IMR-90 (cell line): ENCODE data around the gene SH3RF1. TPM values are rescaled to one million over a fixed set of nuclear protein-coding genes. Genes with fewer than 3 reads are reported as not detected.
A peak's percentile ranks its signal among the peaks of the same experiment; 100 is the strongest.

Experiments
- ATAC-seq: fragments of 200-7000 bp; cut with Tn5 transposase; 2 replicates; pipeline ENCODE4 v1.9.1; 2020; ENCODE audit warnings: low read depth, mild to moderate bottlenecking, moderate library complexity
- BruUV-seq: library from RNA; stranded (reverse); fragments of 400-500 nt; replicated peaks from 2 replicates; lab custom pipeline; 2021; lab: Mats Ljungman, UMichigan
- CTCF ChIA-PET: fragments of 300-600 bp; formaldehyde crosslinking; extraction: SDS; loops from one replicate; lab custom pipeline; 2021; ENCODE audit warnings: antibody characterized with exemption; lab: Yijun Ruan, JAX
- POLR2A ChIA-PET: fragments of 300-600 bp; sonication (Branson Sonifier 250); formaldehyde crosslinking; loops from one replicate; lab custom pipeline; 2022; ENCODE audit warnings: antibody characterized with exemption; ENCODE audit not compliant: unreplicated experiment; lab: Charles Lee
- DNase-seq: peaks from one replicate; pipeline ENCODE4 v3.0.0; 2013
- H2AFZ ChIP-seq: replicated peaks from 2 replicates; pipeline ENCODE3; 2013; ENCODE audit warnings: low read length, mild to moderate bottlenecking; ENCODE audit not compliant: poor library complexity
- H2AK5ac ChIP-seq: 2 replicates; pipeline ENCODE4 v1.6.1; 2013; ENCODE audit warnings: low read depth, low read length, inconsistent platforms
- H2AK9ac ChIP-seq: replicated peaks from 2 replicates; pipeline ENCODE3; 2013; ENCODE audit warnings: mild to moderate bottlenecking, low read depth, low read length, moderate library complexity; ENCODE audit not compliant: poor library complexity
- H2BK120ac ChIP-seq: 2 replicates; pipeline ENCODE4 v1.6.1; 2013; ENCODE audit warnings: low read depth, low read length, inconsistent platforms
- H2BK15ac ChIP-seq: 3 replicates; pipeline ENCODE4 v1.6.1; 2013; ENCODE audit warnings: low read depth, low read length, inconsistent platforms
- H2BK20ac ChIP-seq: 2 replicates; pipeline ENCODE4 v1.6.1; 2013; ENCODE audit warnings: low read depth, mild to moderate bottlenecking, inconsistent platforms, low read length, moderate library complexity
- H2BK5ac ChIP-seq: 2 replicates; pipeline ENCODE4 v1.6.1; 2013; ENCODE audit warnings: mild to moderate bottlenecking, low read depth, low read length, inconsistent platforms; ENCODE audit not compliant: poor library complexity, severe bottlenecking
- H3K14ac ChIP-seq: replicated peaks from 2 replicates; pipeline ENCODE4 v1.6.1; 2013; ENCODE audit warnings: low read depth, low read length, inconsistent platforms
- H3K18ac ChIP-seq: 2 replicates; pipeline ENCODE4 v1.6.1; 2013; ENCODE audit warnings: low read depth, low read length, control low read depth
- H3K23ac ChIP-seq: 2 replicates; pipeline ENCODE4 v1.6.1; 2013; ENCODE audit warnings: low read depth, low read length, inconsistent platforms
- H3K27ac ChIP-seq: 2 replicates; pipeline ENCODE4 v1.5.1; 2013; ENCODE audit warnings: mild to moderate bottlenecking, control low read depth, low read length; ENCODE audit not compliant: insufficient read depth
- H3K27me3 ChIP-seq: 2 replicates; pipeline ENCODE4 v1.6.1; 2013; ENCODE audit warnings: low read length; ENCODE audit not compliant: control insufficient read depth, insufficient read depth
- H3K36me3 ChIP-seq: 2 replicates; pipeline ENCODE4 v1.6.1; 2013; ENCODE audit warnings: low read length, mixed read lengths; ENCODE audit not compliant: control insufficient read depth, insufficient read depth
- H3K4ac ChIP-seq: 2 replicates; pipeline ENCODE4 v1.6.1; 2013; ENCODE audit warnings: low read depth, low read length, inconsistent platforms
- H3K4me1 ChIP-seq: 2 replicates; pipeline ENCODE4 v1.6.1; 2013; ENCODE audit warnings: low read length, mixed read lengths; ENCODE audit not compliant: control insufficient read depth, insufficient read depth
- H3K4me2 ChIP-seq: 2 replicates; pipeline ENCODE4 v1.6.1; 2013; ENCODE audit warnings: low read depth, mild to moderate bottlenecking, control low read depth, low read length, moderate library complexity
- H3K4me3 ChIP-seq: 2 replicates; pipeline ENCODE4 v1.5.1; 2013; ENCODE audit warnings: low read depth, mild to moderate bottlenecking, control low read depth, low read length, moderate library complexity; ENCODE audit not compliant: insufficient read depth
- H3K56ac ChIP-seq: 2 replicates; pipeline ENCODE4 v1.6.1; 2013; ENCODE audit warnings: low read length, inconsistent platforms; ENCODE audit not compliant: insufficient read depth; ENCODE audit errors: extremely low read depth
- H3K79me1 ChIP-seq, 2 experiments: 2 replicates each; pipeline ENCODE4 v1.6.1; 2013; ENCODE audit warnings: low read length in 2 of 2, inconsistent platforms in 1 of 2, low read depth in 1 of 2
- H3K9ac ChIP-seq: 2 replicates; pipeline ENCODE4 v1.6.1; 2013; ENCODE audit warnings: low read depth, low read length, control low read depth
- H3K9me1 ChIP-seq: 2 replicates; pipeline ENCODE4 v1.6.1; 2013; ENCODE audit warnings: low read length, inconsistent platforms; ENCODE audit not compliant: insufficient read depth
- H3K9me3 ChIP-seq: 2 replicates; pipeline ENCODE4 v1.6.1; 2013; ENCODE audit warnings: low read length; ENCODE audit not compliant: control insufficient read depth, insufficient read depth
- H4K20me1 ChIP-seq: 2 replicates; pipeline ENCODE4 v1.6.1; 2013; ENCODE audit warnings: low read length, inconsistent platforms; ENCODE audit not compliant: insufficient read depth
- H4K5ac ChIP-seq: 2 replicates; pipeline ENCODE4 v1.6.1; 2013; ENCODE audit warnings: mild to moderate bottlenecking, low read depth, low read length, control low read depth
- H4K8ac ChIP-seq, 2 experiments: 2 replicates each; pipeline ENCODE4 v1.6.1; 2013; ENCODE audit warnings: low read depth in 2 of 2, low read length in 2 of 2, control low read depth in 1 of 2, inconsistent platforms in 1 of 2
- H4K91ac ChIP-seq: 2 replicates; pipeline ENCODE4 v1.6.1; 2013; ENCODE audit warnings: low read depth, low read length, inconsistent platforms; ENCODE audit not compliant: insufficient read depth
- BHLHE40 ChIP-seq: fragments of 150-350 bp; IDR thresholded peaks from 2 replicates; pipeline ENCODE4 v1.6.1; 2016; ENCODE audit warnings: mild to moderate bottlenecking, low read depth, low read length
- CEBPB ChIP-seq: IDR thresholded peaks from 2 replicates; pipeline ENCODE4 v1.6.1; 2012; ENCODE audit warnings: low read depth, low read length, improper control_type of control experiment
- whole genome bisulfite sequencing, 2 experiments: methylation state at CpG; one replicate each; pipeline versions ENCODE4 v1.1.5 to v1.1.7; 2013; ENCODE audit warnings: missing lambda C conversion rate in 2 of 2; ENCODE audit not compliant: insufficient read length in 1 of 2; ENCODE audit errors: extremely low coverage in 2 of 2; 5-methylcytosine and 5-hydroxymethylcytosine counted together
- dilution Hi-C: fragments of 300-500 bp; cut with HindIII; formaldehyde crosslinking; loops from one replicate; pipeline ENCODE4 v1.14.3; 2018; ENCODE audit warnings: low sequenced_read_pairs; ENCODE audit not compliant: unreplicated experiment
- in situ Hi-C: fragments of 300-500 bp; cut with MboI; formaldehyde crosslinking; loops from 3 replicates; pipeline ENCODE4 v1.14.3; 2019; ENCODE audit warnings: low sequenced_read_pairs, inconsistent platforms, mixed read lengths
- intact Hi-C: fragments of 100-400 bp; cut with micrococcal nuclease; formaldehyde crosslinking; loops from 2 replicates; pipeline ENCODE4 v1.10.0; 2022
- polyA plus RNA-seq, 3 experiments: library from polyadenylated mRNA; depleted of rRNA; stranded (reverse); fragments of >200 nt; gene quantifications; 2 replicates each; pipeline ENCODE4 v1.2.3, GENCODE V29; 2012; ENCODE audit warnings: low replicate concordance in 1 of 3
- total RNA-seq: library from RNA; depleted of rRNA; stranded (reverse); fragments of >200 nt; gene quantifications from 2 replicates; pipeline ENCODE4 v1.2.3, GENCODE V29; 2012
- TF ChIP-seq, protein P1 (sequence below): conservative IDR thresholded peaks from 2 replicates; pipeline ENCODE4 v1.5.1; 2012; ENCODE audit warnings: mild to moderate bottlenecking, low read depth, low read length, improper control_type of control experiment

The SH3RF1 gene
- total and polyA plus RNA-seq, 2 of the 4 experiments (the other 2 are of a cell fraction): 22.0 to 29.8 TPM

DNA sequence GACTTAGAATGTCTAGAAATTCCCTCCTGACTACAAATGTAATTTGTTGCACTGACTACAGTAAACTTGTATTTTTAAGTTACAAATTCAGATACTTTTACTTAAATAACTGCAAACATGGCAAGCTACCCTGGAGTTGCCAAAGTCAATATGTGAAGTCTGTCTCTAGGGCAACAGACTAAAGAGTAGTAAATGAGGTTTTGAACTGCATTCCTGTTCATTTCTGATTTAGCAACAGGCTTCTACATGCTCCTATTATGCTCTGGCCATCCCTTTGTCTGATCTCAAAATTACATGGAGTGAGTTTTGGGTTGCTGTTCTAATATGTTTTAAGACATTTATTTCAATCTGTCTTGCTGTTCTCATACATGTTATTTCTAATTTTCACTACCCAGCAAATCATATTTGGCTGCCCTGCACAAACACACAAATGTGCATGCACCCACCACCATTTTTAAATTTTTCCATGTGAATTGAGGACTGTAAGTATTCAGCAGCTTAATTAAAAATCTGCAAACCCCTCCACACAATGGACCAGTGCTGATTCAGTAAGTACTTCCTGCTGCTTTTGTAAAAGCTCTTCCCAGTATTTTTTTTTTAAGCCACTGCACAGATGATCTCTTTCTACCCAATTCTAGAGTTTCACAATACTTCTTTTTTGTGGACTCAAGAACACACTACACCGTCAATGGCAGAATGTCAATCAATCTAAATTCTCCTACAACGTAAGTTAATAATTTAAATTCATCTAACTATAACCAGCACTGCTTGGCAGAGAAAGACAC, 26.7 kb downstream of the SH3RF1 start:
- Histone ChIP-seq H3K9ac (no peak overlapping the region), H3K23ac (no peak overlapping the region), H2BK20ac (no peak overlapping the region), H3K9me1 (peaks cover 4% of the 10 kb centered on the region; the same call in 1 of the 2 replicates), H4K91ac (no peak overlapping the region), H3K27me3 (no peaks in the 10 kb centered on the region), H3K79me1 (peaks cover 14 to 70% of the 10 kb centered on the region in 2 experiments; a peak in 3 of 4 replicates), H3K4me2 (peak overlapping the region; percentile 33; the same call in 1 of the 2 replicates), H3K4me3 (no peak overlapping the region), H3K18ac (no peak overlapping the region), H2AK9ac (no peak overlapping the region), H3K4ac (no peak overlapping the region), H3K9me3 (no peaks in the 10 kb centered on the region), H2AFZ (no peak overlapping the region), H3K36me3 (no peaks in the 10 kb centered on the region), H3K4me1 (peaks cover 6% of the 10 kb centered on the region), H2BK5ac (no peak overlapping the region), H4K5ac (no peak overlapping the region), H4K8ac (no peak overlapping the region), H2BK15ac (no peak overlapping the region), H3K27ac (no peak overlapping the region), H3K56ac (no peak overlapping the region), H4K20me1 (peaks cover 74% of the 10 kb centered on the region), H3K14ac (no peak overlapping the region), H2BK120ac (no peak overlapping the region), H2AK5ac (no peak overlapping the region)
- ATAC-seq (peak; percentile 52), DNase-seq (peak; percentile 61)
- WGBS, 2 experiments: no CpG with 5 or more reads among the region's 2 CpGs
- intact Hi-C loops: no loop called here
- POLR2A ChIA-PET: no interaction called here
- in situ Hi-C loops: no loop called here
- dilution Hi-C loops: no loop called here
- no TSS peak for BruUV-seq
- CTCF ChIA-PET: interaction anchor here (0.6 kb wide), 1 partner anchor 349 kb away, joined by 4 read pairs; no protein-coding TSS in a partner anchor
- peak; percentile 68 for TF ChIP-seq CEBPB
- TF ChIP-seq, protein P1, sequence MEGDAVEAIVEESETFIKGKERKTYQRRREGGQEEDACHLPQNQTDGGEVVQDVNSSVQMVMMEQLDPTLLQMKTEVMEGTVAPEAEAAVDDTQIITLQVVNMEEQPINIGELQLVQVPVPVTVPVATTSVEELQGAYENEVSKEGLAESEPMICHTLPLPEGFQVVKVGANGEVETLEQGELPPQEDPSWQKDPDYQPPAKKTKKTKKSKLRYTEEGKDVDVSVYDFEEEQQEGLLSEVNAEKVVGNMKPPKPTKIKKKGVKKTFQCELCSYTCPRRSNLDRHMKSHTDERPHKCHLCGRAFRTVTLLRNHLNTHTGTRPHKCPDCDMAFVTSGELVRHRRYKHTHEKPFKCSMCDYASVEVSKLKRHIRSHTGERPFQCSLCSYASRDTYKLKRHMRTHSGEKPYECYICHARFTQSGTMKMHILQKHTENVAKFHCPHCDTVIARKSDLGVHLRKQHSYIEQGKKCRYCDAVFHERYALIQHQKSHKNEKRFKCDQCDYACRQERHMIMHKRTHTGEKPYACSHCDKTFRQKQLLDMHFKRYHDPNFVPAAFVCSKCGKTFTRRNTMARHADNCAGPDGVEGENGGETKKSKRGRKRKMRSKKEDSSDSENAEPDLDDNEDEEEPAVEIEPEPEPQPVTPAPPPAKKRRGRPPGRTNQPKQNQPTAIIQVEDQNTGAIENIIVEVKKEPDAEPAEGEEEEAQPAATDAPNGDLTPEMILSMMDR: no peak
- TF ChIP-seq BHLHE40: no peak
